HepG2 (cell line): Measurements from ENCODE around the gene HSCB. TPM values are rescaled to one million over a fixed set of nuclear protein-coding genes. Genes with fewer than 3 reads are reported as not detected.

Source experiments
- ATAC-seq: fragments of 200-7000 bp; cut with Tn5 transposase; 3 replicates; pipeline ENCODE4 v1.9.1; 2020; ENCODE audit warnings: mild to moderate bottlenecking, moderate library complexity
- BruUV-seq: library from RNA; stranded (reverse); fragments of 400-500 nt; replicated peaks from 2 replicates; lab custom pipeline; 2021; lab: Mats Ljungman, UMichigan
- CTCF ChIA-PET: fragments of 300-600 bp; formaldehyde crosslinking; extraction: SDS; loops from one replicate; lab custom pipeline; 2021; ENCODE audit warnings: low total read pairs, inconsistent platforms, low intra/inter-chr PET ratio; lab: Yijun Ruan, JAX
- POLR2A ChIA-PET: fragments of 350-600 bp; sonication (Branson Sonifier 250); formaldehyde crosslinking; loops from one replicate; lab custom pipeline; 2020; ENCODE audit warnings: antibody characterized with exemption, inconsistent platforms; lab: Yijun Ruan, JAX
- DNase-seq: peaks from one replicate; pipeline ENCODE4 v3.0.0-alpha.2; 2015; ENCODE audit warnings: low spot score
- FAIRE-seq: peaks from 3 replicates; lab custom pipeline; 2011; peaks lifted over from hg19 to GRCh38; lab: Jason Lieb, UNC
- H2AFZ ChIP-seq: one replicate; pipeline ENCODE4 v1.6.1; 2011; ENCODE audit warnings: low read length, inconsistent platforms
- H3K27ac ChIP-seq: fragments of 300-600 bp; 3 replicates; pipeline ENCODE4 v1.8.0; 2011; ENCODE audit warnings: mixed run types, mild to moderate bottlenecking, mixed read lengths, low read length, inconsistent platforms; ENCODE audit not compliant: insufficient read depth; ENCODE audit errors: extremely low read length
- H3K27me3 ChIP-seq, 2 experiments: fragments of 200-600 bp in 1 of 2; 2 replicates in 1 of 2; 3 replicates in 1 of 2; pipeline versions ENCODE4 v1.6.0 to v1.8.0; 2011; ENCODE audit warnings: low read length in 2 of 2, mild to moderate bottlenecking in 2 of 2, moderate library complexity in 2 of 2, inconsistent platforms in 1 of 2; ENCODE audit not compliant: insufficient read depth in 2 of 2, control insufficient read depth in 1 of 2
- H3K36me3 ChIP-seq, 2 experiments: fragments of 200-600 bp in 1 of 2; replicated peaks in 1 of 2; 2 replicates in 1 of 2; 3 replicates in 1 of 2; pipeline versions ENCODE4 v1.5.1 to v1.8.0; 2011; ENCODE audit warnings: low read length in 2 of 2, inconsistent platforms in 1 of 2; ENCODE audit not compliant: insufficient read depth in 2 of 2, control insufficient read depth in 1 of 2
- H3K4me1 ChIP-seq: 2 replicates; pipeline ENCODE4 v1.5.1; 2012; ENCODE audit warnings: low read length, inconsistent platforms; ENCODE audit not compliant: insufficient read depth
- H3K4me2 ChIP-seq: 2 replicates; pipeline ENCODE4 v1.6.0; 2011; ENCODE audit warnings: low read depth, low read length, inconsistent platforms
- H3K4me3 ChIP-seq, 3 experiments: fragments of 200-600 bp in 1 of 3; sonication (generic), shearing (Covaris generic) in 1 of 3; replicated peaks in 1 of 3; 2 replicates each; pipeline ENCODE4 v1.5.1; 2011 to 2016; ENCODE audit warnings: low read length in 3 of 3, inconsistent platforms in 2 of 3, low read depth in 2 of 3, mild to moderate bottlenecking in 2 of 3, control low read depth in 1 of 3, mixed read lengths in 1 of 3; ENCODE audit not compliant: insufficient read depth in 1 of 3
- H3K79me2 ChIP-seq: one replicate; pipeline ENCODE4 v1.6.1; 2011; ENCODE audit warnings: low read length, inconsistent platforms; ENCODE audit not compliant: insufficient read depth
- H3K9ac ChIP-seq: 2 replicates; pipeline ENCODE4 v1.6.0; 2011; ENCODE audit warnings: mild to moderate bottlenecking, low read depth, low read length, inconsistent platforms; ENCODE audit not compliant: insufficient read depth
- H3K9me3 ChIP-seq: 2 replicates; pipeline ENCODE4 v1.5.1; 2012; ENCODE audit warnings: mild to moderate bottlenecking, low read length
- H4K20me1 ChIP-seq: 2 replicates; pipeline ENCODE4 v1.6.0; 2011; ENCODE audit warnings: inconsistent platforms, mild to moderate bottlenecking, low read length, moderate library complexity; ENCODE audit not compliant: insufficient read depth
- ARNTL ChIP-seq: sonication (generic); formaldehyde crosslinking; IDR thresholded peaks from 2 replicates; pipeline ENCODE4 v1.4.0; 2020; ENCODE audit warnings: mild to moderate bottlenecking, missing genetic modification reagents
- CREM ChIP-seq, 2 experiments: sonication (generic) in 1 of 2; formaldehyde crosslinking in 1 of 2; IDR thresholded peaks; 2 replicates each; pipeline versions ENCODE4 v1.4.0 to v1.6.1; 2016 to 2020; ENCODE audit warnings: antibody characterized with exemption in 1 of 2, mild to moderate bottlenecking in 1 of 2, missing genetic modification reagents in 1 of 2
- HNRNPUL1 ChIP-seq: fragments of 200-400 bp; formaldehyde crosslinking; IDR thresholded peaks from 2 replicates; pipeline ENCODE4 v1.6.1; 2017; ENCODE audit warnings: low read depth, mild to moderate bottlenecking, low read length, moderate library complexity
- PHF8 ChIP-seq: sonication (generic); formaldehyde crosslinking; IDR thresholded peaks from 2 replicates; pipeline ENCODE4 v1.5.0; 2020; ENCODE audit warnings: missing genetic modification reagents
- PLRG1 ChIP-seq: fragments of 450-650 bp; conservative IDR thresholded peaks from 2 replicates; pipeline ENCODE4 v1.6.1; 2016
- REL ChIP-seq: sonication (generic); formaldehyde crosslinking; conservative IDR thresholded peaks from 2 replicates; pipeline ENCODE4 v1.8.0; 2022; ENCODE audit warnings: mild to moderate bottlenecking, missing genetic modification reagents, moderate library complexity
- RELA ChIP-seq: sonication (generic); formaldehyde crosslinking; IDR thresholded peaks from 2 replicates; pipeline ENCODE4 v1.4.0; 2020; ENCODE audit warnings: missing genetic modification reagents
- RNF2 ChIP-seq: fragments of 450-650 bp; conservative IDR thresholded peaks from 2 replicates; pipeline ENCODE4 v1.6.1; 2016; ENCODE audit warnings: low read depth
- WIZ ChIP-seq: sonication (generic); formaldehyde crosslinking; IDR thresholded peaks from 2 replicates; pipeline ENCODE4 v1.5.1; 2020; ENCODE audit warnings: mild to moderate bottlenecking, missing genetic modification reagents
- YEATS4 ChIP-seq: sonication (generic); formaldehyde crosslinking; IDR thresholded peaks from 2 replicates; pipeline ENCODE4 v1.4.0; 2020; ENCODE audit warnings: missing genetic modification reagents, borderline replicate concordance
- ZC3H13 ChIP-seq: sonication (generic); formaldehyde crosslinking; IDR thresholded peaks from 2 replicates; pipeline ENCODE4 v1.8.1; 2023; ENCODE audit warnings: mild to moderate bottlenecking, missing genetic modification reagents, moderate library complexity
- ZNF160 ChIP-seq: sonication (generic); formaldehyde crosslinking; IDR thresholded peaks from 2 replicates; pipeline ENCODE4 v1.8.0; 2022; ENCODE audit warnings: mild to moderate bottlenecking, inconsistent platforms, missing genetic modification reagents
- ZNF292 ChIP-seq: sonication (generic); formaldehyde crosslinking; IDR thresholded peaks from 2 replicates; pipeline ENCODE4 v1.8.1; 2022; ENCODE audit warnings: mild to moderate bottlenecking, low read depth, missing genetic modification reagents, borderline replicate concordance
- ZNF367 ChIP-seq: sonication (generic); formaldehyde crosslinking; IDR thresholded peaks from 2 replicates; pipeline ENCODE4 v1.4.0; 2020; ENCODE audit warnings: missing genetic modification reagents, borderline replicate concordance
- ZNF713 ChIP-seq: sonication (generic); formaldehyde crosslinking; IDR thresholded peaks from 2 replicates; pipeline ENCODE4 v1.4.0; 2020; ENCODE audit warnings: mild to moderate bottlenecking, missing genetic modification reagents
- WGBS: methylation state at CpG from one replicate; pipeline ENCODE4 v1.1.6; 2017; ENCODE audit warnings: low lambda C conversion rate; 5-methylcytosine and 5-hydroxymethylcytosine counted together
- in situ Hi-C: cut with HindIII; loops from 2 replicates; pipeline ENCODE4 v1.10.0; 2017; ENCODE audit warnings: low pct_unique_long_range_greater_than_20kb; ENCODE audit not compliant: extremely low pct_ligation_motif_present
- intact Hi-C: fragments of 100-400 bp; cut with micrococcal nuclease; formaldehyde crosslinking; loops from one replicate; pipeline ENCODE4 v1.10.0; 2022; ENCODE audit not compliant: unreplicated experiment
- polyA plus RNA-seq, 8 experiments: library from polyadenylated mRNA; depleted of rRNA in 3 of 8; stranded (reverse) in 7 of 8; unstranded in 1 of 8; fragments of >200 nt; fragmentation: Illumina TruSeq in 4 of 8; extraction: Trizol in 4 of 8; gene quantifications; 2 replicates each; pipeline versions ENCODE4 v1.2.1 to v1.2.3, GENCODE V29; 2011 to 2016; ENCODE audit warnings: low read depth in 4 of 8, missing spikeins in 1 of 8, mixed read lengths in 1 of 8; ENCODE audit not compliant: insufficient read depth in 1 of 8
- total RNA-seq, 5 experiments: library from RNA; depleted of rRNA; stranded (reverse); fragments of >200 nt; fragmentation: Illumina TruSeq; extraction: Trizol; gene quantifications; 2 replicates each; pipeline ENCODE4 v1.2.3, GENCODE V29; 2016; ENCODE audit warnings: low read depth in 1 of 5
- TF ChIP-seq, protein P1 (sequence below): sonication (generic); formaldehyde crosslinking; IDR thresholded peaks from 2 replicates; pipeline ENCODE4 v1.4.0; 2020; ENCODE audit warnings: mild to moderate bottlenecking, low read depth, missing genetic modification reagents
- TF ChIP-seq, protein P2 (sequence below): sonication (generic); formaldehyde crosslinking; IDR thresholded peaks from 2 replicates; pipeline ENCODE4 v1.4.0; 2020; ENCODE audit warnings: missing genetic modification reagents, borderline replicate concordance
- TF ChIP-seq, protein P3 (sequence below): sonication (generic); formaldehyde crosslinking; IDR thresholded peaks from 2 replicates; pipeline ENCODE4 v1.5.1; 2020; ENCODE audit warnings: missing genetic modification reagents, mild to moderate bottlenecking, borderline replicate concordance

HSCB gene
- total and polyA plus RNA-seq, 2 of the 13 experiments (the other 11 are each of a cell fraction or from before 2014, with no cell fraction given) = 15.4 to 20.9 TPM

DNA sequence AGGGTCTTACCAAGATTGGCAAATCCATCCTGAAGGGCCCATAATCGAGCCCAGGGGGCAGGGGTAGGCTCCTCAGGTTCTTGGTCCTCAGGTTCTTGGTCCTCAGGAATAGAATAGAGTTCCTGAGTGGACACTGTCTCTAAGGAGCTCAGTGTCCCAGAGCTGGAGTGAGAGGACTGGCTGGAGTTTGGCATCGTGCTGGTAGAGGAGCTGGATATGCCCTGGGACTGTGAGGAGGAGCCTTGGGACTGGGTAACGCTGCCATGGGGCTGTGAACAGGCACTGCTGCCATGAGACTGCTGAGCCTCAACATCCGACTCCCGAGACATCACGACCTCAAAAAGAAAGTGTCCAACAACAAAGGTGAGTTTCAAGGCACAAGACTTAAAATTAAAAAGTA lies 7.4 kb upstream of the HSCB start:
- no TSS peak for BruUV-seq
- no peak for TF ChIP-seq RNF2
- no peak for TF ChIP-seq REL (CRISPR knock-in tag)
- TF ChIP-seq RELA (CRISPR knock-in tag) = no peak
- no peak for TF ChIP-seq PHF8 (CRISPR knock-in tag)
- no peak for TF ChIP-seq ARNTL (CRISPR knock-in tag)
- TF ChIP-seq CREM (IDR thresholded peaks at IDR 0.05) = no peak
- no peak for TF ChIP-seq CREM (CRISPR knock-in tag; IDR thresholded peaks at IDR 0.05)
- TF ChIP-seq ZNF292 (CRISPR knock-in tag) = no peak
- TF ChIP-seq ZNF367 = no peak
- TF ChIP-seq HNRNPUL1 = no peak
- no peak for TF ChIP-seq PLRG1
- no peak for TF ChIP-seq WIZ
- TF ChIP-seq ZNF713 = no peak
- TF ChIP-seq, protein P1, sequence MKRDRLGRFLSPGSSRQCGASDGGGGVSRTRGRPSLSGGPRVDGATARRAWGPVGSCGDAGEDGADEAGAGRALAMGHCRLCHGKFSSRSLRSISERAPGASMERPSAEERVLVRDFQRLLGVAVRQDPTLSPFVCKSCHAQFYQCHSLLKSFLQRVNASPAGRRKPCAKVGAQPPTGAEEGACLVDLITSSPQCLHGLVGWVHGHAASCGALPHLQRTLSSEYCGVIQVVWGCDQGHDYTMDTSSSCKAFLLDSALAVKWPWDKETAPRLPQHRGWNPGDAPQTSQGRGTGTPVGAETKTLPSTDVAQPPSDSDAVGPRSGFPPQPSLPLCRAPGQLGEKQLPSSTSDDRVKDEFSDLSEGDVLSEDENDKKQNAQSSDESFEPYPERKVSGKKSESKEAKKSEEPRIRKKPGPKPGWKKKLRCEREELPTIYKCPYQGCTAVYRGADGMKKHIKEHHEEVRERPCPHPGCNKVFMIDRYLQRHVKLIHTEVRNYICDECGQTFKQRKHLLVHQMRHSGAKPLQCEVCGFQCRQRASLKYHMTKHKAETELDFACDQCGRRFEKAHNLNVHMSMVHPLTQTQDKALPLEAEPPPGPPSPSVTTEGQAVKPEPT (CRISPR knock-in tag) = no peak
- TF ChIP-seq, protein P2, sequence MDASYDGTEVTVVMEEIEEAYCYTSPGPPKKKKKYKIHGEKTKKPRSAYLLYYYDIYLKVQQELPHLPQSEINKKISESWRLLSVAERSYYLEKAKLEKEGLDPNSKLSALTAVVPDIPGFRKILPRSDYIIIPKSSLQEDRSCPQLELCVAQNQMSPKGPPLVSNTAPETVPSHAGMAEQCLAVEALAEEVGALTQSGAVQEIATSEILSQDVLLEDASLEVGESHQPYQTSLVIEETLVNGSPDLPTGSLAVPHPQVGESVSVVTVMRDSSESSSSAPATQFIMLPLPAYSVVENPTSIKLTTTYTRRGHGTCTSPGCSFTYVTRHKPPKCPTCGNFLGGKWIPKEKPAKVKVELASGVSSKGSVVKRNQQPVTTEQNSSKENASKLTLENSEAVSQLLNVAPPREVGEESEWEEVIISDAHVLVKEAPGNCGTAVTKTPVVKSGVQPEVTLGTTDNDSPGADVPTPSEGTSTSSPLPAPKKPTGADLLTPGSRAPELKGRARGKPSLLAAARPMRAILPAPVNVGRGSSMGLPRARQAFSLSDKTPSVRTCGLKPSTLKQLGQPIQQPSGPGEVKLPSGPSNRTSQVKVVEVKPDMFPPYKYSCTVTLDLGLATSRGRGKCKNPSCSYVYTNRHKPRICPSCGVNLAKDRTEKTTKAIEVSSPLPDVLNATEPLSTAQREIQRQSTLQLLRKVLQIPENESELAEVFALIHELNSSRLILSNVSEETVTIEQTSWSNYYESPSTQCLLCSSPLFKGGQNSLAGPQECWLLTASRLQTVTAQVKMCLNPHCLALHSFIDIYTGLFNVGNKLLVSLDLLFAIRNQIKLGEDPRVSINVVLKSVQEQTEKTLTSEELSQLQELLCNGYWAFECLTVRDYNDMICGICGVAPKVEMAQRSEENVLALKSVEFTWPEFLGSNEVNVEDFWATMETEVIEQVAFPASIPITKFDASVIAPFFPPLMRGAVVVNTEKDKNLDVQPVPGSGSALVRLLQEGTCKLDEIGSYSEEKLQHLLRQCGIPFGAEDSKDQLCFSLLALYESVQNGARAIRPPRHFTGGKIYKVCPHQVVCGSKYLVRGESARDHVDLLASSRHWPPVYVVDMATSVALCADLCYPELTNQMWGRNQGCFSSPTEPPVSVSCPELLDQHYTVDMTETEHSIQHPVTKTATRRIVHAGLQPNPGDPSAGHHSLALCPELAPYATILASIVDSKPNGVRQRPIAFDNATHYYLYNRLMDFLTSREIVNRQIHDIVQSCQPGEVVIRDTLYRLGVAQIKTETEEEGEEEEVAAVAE (CRISPR knock-in tag) = no peak
- TF ChIP-seq ZC3H13 (CRISPR knock-in tag) = no peak
- TF ChIP-seq ZNF160 (CRISPR knock-in tag) = no peak
- TF ChIP-seq YEATS4 = no peak
- TF ChIP-seq, protein P3, sequence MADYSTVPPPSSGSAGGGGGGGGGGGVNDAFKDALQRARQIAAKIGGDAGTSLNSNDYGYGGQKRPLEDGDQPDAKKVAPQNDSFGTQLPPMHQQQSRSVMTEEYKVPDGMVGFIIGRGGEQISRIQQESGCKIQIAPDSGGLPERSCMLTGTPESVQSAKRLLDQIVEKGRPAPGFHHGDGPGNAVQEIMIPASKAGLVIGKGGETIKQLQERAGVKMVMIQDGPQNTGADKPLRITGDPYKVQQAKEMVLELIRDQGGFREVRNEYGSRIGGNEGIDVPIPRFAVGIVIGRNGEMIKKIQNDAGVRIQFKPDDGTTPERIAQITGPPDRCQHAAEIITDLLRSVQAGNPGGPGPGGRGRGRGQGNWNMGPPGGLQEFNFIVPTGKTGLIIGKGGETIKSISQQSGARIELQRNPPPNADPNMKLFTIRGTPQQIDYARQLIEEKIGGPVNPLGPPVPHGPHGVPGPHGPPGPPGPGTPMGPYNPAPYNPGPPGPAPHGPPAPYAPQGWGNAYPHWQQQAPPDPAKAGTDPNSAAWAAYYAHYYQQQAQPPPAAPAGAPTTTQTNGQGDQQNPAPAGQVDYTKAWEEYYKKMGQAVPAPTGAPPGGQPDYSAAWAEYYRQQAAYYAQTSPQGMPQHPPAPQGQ = no peak

More for the DNA sequence above, 7.4 kb upstream of the HSCB start:
- H3K27me3 ChIP-seq = no peaks in the 10 kb centered on the region
- peaks cover 39% of the 10 kb centered on the region for H3K79me2 ChIP-seq
- no peak overlapping the region for H3K27ac ChIP-seq
- peaks cover 8 to 30% of the 10 kb centered on the region in 2 experiments for H3K36me3 ChIP-seq
- H3K9me3 ChIP-seq = no peaks in the 10 kb centered on the region
- ChIA-PET POLR2A (interaction anchor here (0.7 kb wide), 1 partner anchor 820 kb away, joined by 3 read pairs; no protein-coding TSS in a partner anchor), CTCF (no interaction called here)
- in situ Hi-C loops = no loop called here
- H3K4me3 ChIP-seq = no peak overlapping the region
- DNase-seq = no peak
- no peak for ATAC-seq
- no peak for FAIRE-seq
- H2AFZ ChIP-seq = no peak overlapping the region
- 99% methylated on average over 6 of the region's 6 CpGs for WGBS
- no peaks in the 10 kb centered on the region for H4K20me1 ChIP-seq
- no peak overlapping the region for H3K9ac ChIP-seq
- intact Hi-C loops = no loop called here
- no peak overlapping the region for H3K4me2 ChIP-seq
- H3K4me1 ChIP-seq = peaks cover 18% of the 10 kb centered on the region
